ENCODE measurements around the gene IL11. TPM values are rescaled to one million over a fixed set of nuclear protein-coding genes. Genes with fewer than 3 reads are reported as not detected.

Gene IL11
- total RNA-seq, 1 donor from 2014 or later, result not detected

DNA sequence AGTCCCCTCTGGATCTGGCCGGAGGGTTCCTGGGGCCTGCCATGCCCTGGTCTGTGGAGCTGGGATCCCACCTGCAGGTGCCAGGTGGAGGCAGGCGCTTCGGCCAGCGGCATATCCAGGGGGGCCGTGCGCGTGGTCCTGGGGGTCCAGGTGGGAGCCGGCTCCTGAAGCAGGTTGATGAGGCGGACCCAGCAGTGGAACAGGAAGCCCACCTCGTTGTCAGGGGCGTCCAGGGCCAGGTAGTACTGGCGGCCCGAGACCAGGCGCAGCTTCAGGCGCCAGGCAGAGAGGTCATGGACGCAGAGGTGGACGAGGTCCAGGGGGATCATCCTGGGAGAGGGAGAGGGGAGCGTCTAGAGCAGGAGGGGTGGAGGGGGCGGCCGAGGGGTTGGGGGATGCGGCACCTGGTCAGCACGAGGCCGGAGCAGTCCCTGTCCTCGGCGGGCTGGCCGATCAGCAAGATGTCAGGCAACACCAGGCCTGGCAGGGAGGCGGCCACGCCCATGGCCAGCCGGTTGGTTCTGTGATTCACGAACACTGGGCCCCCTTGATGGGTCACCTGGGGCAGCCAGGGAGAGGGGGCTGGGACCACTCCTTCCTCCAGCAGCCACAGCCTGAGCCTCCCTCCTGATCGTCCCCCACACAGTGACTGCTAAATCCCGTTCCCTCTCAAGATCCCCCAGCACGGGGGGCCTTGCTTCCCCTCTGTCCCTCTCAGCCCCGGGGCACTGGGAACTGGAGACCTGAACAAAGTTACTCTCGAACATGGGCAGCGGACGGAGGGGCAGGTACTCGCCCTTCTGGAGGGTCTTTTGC lies 7.9 kb downstream of the IL11 start:
- Histone ChIP-seq H3K9me3 (ENCODE audit: control insufficient read depth in 3 of 3, low read length in 3 of 3) (no peaks in the 10 kb centered on the region), H3K9ac (ENCODE audit: low read depth in 1 of 3, low read length in 3 of 3) (no peak overlapping the region), H3K4me3 (ENCODE audit: low read length in 3 of 3) (no peak overlapping the region), H3K4me1 (ENCODE audit: control insufficient read depth in 3 of 3, insufficient read depth in 3 of 3, low read length in 3 of 3) (no peaks in the 10 kb centered on the region), H3K27me3 (ENCODE audit: control insufficient read depth in 3 of 3, insufficient read depth in 3 of 3, low read length in 3 of 3) (peaks cover 5 to 11% (median 7%) of the 10 kb centered on the region in 3 donors), H3K27ac (ENCODE audit: low read depth, low read length) (no peak overlapping the region), H3K36me3 (ENCODE audit: control insufficient read depth in 3 of 3, insufficient read depth in 3 of 3, low read length in 3 of 3) (no peaks in the 10 kb centered on the region)

DNA sequence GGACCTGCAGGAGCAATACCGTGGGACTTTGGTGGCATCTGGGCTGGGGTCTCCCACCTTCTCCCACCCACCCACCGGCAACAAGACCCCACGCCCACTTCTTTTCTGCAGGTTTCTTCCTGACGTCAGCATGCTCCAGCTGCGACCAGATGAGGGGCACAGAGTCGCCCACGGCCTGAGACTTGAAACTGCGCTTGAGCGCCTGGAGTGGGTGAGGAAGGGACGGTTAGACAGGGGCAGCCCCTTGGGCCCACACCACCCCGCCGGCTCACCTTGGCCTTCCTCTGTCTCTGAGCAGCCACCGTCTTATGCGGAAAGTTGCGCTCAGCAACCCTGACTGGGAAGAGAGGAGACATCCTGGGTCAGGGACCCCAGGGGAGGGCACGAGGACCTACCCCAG lies 9.4 kb downstream of the IL11 start:
- Histone ChIP-seq H3K4me1 (ENCODE audit: control insufficient read depth in 3 of 3, insufficient read depth in 3 of 3, low read length in 3 of 3) (no peaks in the 10 kb centered on the region), H3K9me3 (ENCODE audit: control insufficient read depth in 3 of 3, low read length in 3 of 3) (no peaks in the 10 kb centered on the region), H3K36me3 (ENCODE audit: control insufficient read depth in 3 of 3, insufficient read depth in 3 of 3, low read length in 3 of 3) (no peaks in the 10 kb centered on the region), H3K9ac (ENCODE audit: low read depth in 1 of 3, low read length in 3 of 3) (no peak overlapping the region), H3K27ac (ENCODE audit: low read depth, low read length) (no peak overlapping the region), H3K4me3 (ENCODE audit: low read length in 3 of 3) (no peak overlapping the region), H3K27me3 (ENCODE audit: control insufficient read depth in 3 of 3, insufficient read depth in 3 of 3, low read length in 3 of 3) (peaks cover 11 to 12% (median 12%) of the 10 kb centered on the region in 3 donors)

DNA sequence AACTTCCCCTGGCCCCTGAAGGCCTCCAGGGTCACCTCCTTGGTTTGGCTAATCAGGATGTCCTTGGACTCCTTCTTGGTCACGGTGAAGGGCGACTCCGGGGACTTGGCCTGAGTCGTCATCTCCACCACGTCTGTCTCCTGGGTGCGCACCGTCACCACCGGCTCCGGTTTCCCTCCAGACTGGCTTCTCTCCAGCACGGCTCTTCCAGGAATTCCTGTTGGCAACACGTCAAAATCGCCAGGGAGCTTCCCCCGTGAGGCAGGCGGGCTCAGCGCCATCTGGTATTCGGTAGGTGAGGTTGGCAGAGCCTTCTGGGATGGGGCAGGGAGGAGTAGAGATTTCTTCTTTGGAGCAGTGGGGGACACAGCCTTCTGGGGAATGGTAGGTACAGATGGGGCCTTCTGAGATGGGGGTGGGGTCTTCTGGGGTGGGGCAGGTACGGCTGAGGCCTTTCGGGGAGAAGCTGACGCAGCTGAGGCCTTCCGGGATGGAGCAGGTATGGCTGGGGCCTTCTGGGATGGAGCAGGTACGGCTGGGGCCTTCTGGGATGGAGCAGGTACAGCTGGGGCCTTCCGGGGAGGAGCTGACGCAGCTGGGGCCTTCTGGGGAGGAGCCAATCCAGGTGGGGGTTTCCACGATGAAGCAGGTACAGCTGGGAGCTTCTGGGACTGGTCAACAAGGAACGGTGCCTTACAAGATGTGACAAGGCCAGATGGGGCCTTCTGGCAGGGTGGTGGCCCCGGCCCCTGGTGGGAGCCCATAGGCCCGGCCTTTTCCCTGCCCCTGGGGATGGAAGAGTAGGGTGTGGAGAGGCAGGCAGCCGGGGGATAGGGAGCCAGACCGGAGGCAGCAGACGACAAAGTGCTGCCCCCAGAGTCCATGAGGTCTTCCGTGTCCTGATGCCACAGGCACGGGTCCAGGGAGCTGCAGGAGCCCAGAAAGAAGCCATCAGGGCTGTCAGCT lies 11.0 kb downstream of the IL11 start:
- no peaks in the 10 kb centered on the region for H3K9me3 ChIP-seq (ENCODE audit: control insufficient read depth in 3 of 3, low read length in 3 of 3)
- H3K27me3 ChIP-seq (ENCODE audit: control insufficient read depth in 3 of 3, insufficient read depth in 3 of 3, low read length in 3 of 3), result peaks cover 17 to 21% (median 18%) of the 10 kb centered on the region in 3 donors
- H3K27ac ChIP-seq (ENCODE audit: low read depth, low read length), result no peak overlapping the region
- no peaks in the 10 kb centered on the region for H3K4me1 ChIP-seq (ENCODE audit: control insufficient read depth in 3 of 3, insufficient read depth in 3 of 3, low read length in 3 of 3)
- H3K9ac ChIP-seq (ENCODE audit: low read depth in 1 of 3, low read length in 3 of 3), result no peak overlapping the region
- H3K36me3 ChIP-seq (ENCODE audit: control insufficient read depth in 3 of 3, insufficient read depth in 3 of 3, low read length in 3 of 3), result no peaks in the 10 kb centered on the region
- H3K4me3 ChIP-seq (ENCODE audit: low read length in 3 of 3), result no peak overlapping the region

DNA sequence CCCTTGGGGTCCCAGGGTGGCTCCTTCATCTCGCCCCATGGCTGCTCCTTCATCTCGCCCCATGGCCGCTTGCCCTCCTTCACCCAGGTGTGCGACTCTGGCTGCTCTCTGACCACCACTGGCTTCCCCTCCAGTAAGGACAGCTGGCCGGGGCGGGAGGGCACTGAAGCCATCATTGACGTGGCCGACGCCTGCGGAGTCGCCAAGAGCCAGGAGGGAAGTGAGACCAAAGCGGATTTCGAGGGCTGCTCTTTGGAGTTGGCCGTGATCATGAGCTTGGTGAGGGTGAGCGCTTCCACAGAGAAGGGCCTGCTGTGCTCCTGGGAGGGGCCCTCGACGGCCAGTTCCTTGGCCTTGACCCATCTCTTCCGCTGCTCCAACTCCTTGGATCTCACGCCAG lies 11.8 kb downstream of the IL11 start:
- Histone ChIP-seq H3K27me3 (ENCODE audit: control insufficient read depth in 3 of 3, insufficient read depth in 3 of 3, low read length in 3 of 3) (peaks cover 22 to 24% (median 24%) of the 10 kb centered on the region in 3 donors), H3K9ac (ENCODE audit: low read depth in 1 of 3, low read length in 3 of 3) (no peak overlapping the region), H3K27ac (ENCODE audit: low read depth, low read length) (no peak overlapping the region), H3K4me3 (ENCODE audit: low read length in 3 of 3) (no peak overlapping the region), H3K36me3 (ENCODE audit: control insufficient read depth in 3 of 3, insufficient read depth in 3 of 3, low read length in 3 of 3) (no peaks in the 10 kb centered on the region), H3K4me1 (ENCODE audit: control insufficient read depth in 3 of 3, insufficient read depth in 3 of 3, low read length in 3 of 3) (peaks cover 3 to 5% (median 4%) of the 10 kb centered on the region in 3 donors), H3K9me3 (ENCODE audit: control insufficient read depth in 3 of 3, low read length in 3 of 3) (no peaks in the 10 kb centered on the region)

DNA sequence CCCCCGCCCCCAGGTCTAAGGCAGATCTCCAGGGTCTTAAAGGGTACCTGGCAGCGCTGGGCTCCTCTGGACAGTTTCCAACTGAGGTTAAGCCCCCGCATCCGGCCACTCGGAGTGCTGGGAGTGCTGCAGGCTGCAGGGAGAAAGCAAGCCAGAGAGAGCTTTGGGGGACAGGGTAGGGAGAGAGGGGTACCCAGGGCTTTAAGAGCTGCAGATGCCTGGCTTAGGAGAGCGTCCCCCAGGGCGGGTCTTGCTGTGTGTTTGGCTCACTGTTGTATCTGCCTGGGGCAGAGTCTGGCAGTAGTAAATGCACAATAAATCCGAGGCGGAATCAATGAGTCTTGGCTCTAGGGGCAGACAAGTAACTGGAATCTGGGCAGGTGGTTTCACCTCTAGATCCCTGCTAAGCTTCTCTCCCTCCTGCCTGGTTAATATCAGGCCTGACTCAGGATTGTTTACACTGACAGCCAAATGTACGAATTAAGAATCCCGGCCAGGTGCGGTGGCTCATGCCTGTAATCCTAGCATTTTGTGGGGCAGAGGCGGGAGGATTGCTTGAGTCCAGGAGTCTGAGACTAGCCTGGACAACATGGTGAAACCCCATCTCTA lies 14.9 kb downstream of the IL11 start:
- no peak overlapping the region for H3K9ac ChIP-seq (ENCODE audit: low read depth in 1 of 3, low read length in 3 of 3)
- no peak overlapping the region for H3K27ac ChIP-seq (ENCODE audit: low read depth, low read length)
- peaks cover 8 to 10% (median 10%) of the 10 kb centered on the region in 3 donors for H3K4me1 ChIP-seq (ENCODE audit: control insufficient read depth in 3 of 3, insufficient read depth in 3 of 3, low read length in 3 of 3)
- peaks cover 52 to 54% (median 53%) of the 10 kb centered on the region in 3 donors for H3K27me3 ChIP-seq (ENCODE audit: control insufficient read depth in 3 of 3, insufficient read depth in 3 of 3, low read length in 3 of 3)
- no peaks in the 10 kb centered on the region for H3K9me3 ChIP-seq (ENCODE audit: control insufficient read depth in 3 of 3, low read length in 3 of 3)
- H3K4me3 ChIP-seq (ENCODE audit: low read length in 3 of 3), result no peak overlapping the region
- no peaks in the 10 kb centered on the region for H3K36me3 ChIP-seq (ENCODE audit: control insufficient read depth in 3 of 3, insufficient read depth in 3 of 3, low read length in 3 of 3)

DNA sequence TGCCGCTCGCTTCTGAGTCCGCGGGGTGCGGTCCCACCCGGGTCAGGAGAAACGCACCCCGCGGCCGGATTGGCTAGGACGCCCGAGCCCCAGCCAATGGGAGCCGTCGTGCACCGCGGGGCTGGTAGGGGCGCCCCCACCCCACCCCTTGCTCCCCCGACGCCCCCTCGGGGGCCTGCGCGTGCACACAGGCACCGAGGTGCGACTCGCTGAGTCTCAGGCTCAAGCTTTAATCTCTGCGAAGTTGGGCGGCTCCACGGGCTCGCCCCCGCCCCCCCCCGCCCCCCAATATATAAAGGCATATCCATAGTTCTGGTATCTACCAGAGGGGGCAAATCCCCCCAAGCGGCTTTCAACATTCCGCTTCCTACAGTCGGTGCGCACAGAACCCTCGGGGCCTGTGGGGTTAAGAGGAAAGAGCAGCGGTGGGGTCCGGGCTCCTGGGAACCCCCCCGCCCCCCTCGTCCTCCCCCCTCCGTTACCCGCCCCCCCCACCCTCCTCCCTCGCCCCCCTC lies 15.5 kb downstream of the IL11 start, which contains the start of gene COX6B2:
Gene COX6B2, minus strand, starts transcription at position 22 of the 515 bp plus-strand sequence. CDS start 198 bp downstream, outside the sequence.
- Histone ChIP-seq H3K36me3 (ENCODE audit: control insufficient read depth in 3 of 3, insufficient read depth in 3 of 3, low read length in 3 of 3) (no peaks in the 10 kb centered on the region), H3K9me3 (ENCODE audit: control insufficient read depth in 3 of 3, low read length in 3 of 3) (no peaks in the 10 kb centered on the region), H3K4me3 (ENCODE audit: low read length in 3 of 3) (peak within 1 kb of the TSS; percentile 30 to 60 (median 45)), H3K27me3 (ENCODE audit: control insufficient read depth in 3 of 3, insufficient read depth in 3 of 3, low read length in 3 of 3) (peaks cover 52 to 56% (median 55%) of the 10 kb centered on the region in 3 donors), H3K4me1 (ENCODE audit: control insufficient read depth in 3 of 3, insufficient read depth in 3 of 3, low read length in 3 of 3) (peaks cover 8 to 10% (median 10%) of the 10 kb centered on the region in 3 donors), H3K9ac (ENCODE audit: low read depth in 1 of 3, low read length in 3 of 3) (no peak within 1 kb of the TSS), H3K27ac (ENCODE audit: low read depth, low read length) (no peak within 1 kb of the TSS)

DNA sequence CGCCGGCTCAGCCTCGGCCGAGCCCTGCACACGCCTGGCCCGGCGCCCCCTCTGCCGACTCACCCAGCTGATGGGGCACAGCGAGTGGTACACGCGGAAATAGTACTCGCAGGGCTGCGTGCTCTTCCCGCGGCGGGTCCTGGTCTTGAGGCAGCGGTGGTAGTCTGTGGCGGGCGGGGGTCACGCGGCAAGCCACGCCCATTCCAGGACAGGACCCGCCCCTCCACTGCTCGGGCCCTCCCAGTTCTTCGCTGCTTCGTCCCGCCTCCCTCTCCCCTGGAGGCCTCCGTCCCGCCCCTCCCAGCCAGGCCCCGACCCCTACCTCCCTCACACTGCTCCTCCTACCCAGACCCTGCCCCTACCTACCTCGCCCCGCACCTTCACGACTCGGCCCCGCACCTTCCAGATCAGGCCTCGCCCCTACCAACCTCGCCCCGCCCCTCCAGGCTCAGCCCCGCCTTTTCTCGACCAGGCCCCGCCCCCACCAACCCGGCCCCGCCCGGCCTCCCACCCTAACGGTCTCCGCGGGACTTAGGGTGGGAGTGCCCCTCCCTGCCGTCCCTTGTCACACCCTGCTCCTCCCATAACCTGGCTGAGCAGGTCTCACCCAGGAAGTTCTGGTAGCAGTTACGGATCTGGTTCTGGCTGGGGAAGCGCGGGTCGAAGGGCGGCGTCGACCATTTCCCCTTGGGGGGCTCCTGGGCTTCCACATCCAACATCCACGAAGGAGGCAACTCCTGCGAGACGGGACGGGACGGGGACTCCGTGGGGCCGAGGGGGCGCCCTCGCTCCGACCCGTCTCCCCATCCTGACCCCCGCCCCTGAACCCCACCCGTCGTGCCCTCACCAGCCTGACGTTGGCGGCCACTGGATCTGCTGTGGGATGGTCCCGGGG lies 16.2 kb downstream of the IL11 start:
- Histone ChIP-seq H3K9me3 (ENCODE audit: control insufficient read depth in 3 of 3, low read length in 3 of 3) (no peaks in the 10 kb centered on the region), H3K27ac (ENCODE audit: low read depth, low read length) (no peak overlapping the region), H3K27me3 (ENCODE audit: control insufficient read depth in 3 of 3, insufficient read depth in 3 of 3, low read length in 3 of 3) (peaks cover 52 to 56% (median 55%) of the 10 kb centered on the region in 3 donors), H3K4me3 (ENCODE audit: low read length in 3 of 3) (peak overlapping the region; percentile 30 to 60 (median 45)), H3K36me3 (ENCODE audit: control insufficient read depth in 3 of 3, insufficient read depth in 3 of 3, low read length in 3 of 3) (no peaks in the 10 kb centered on the region), H3K9ac (ENCODE audit: low read depth in 1 of 3, low read length in 3 of 3) (no peak overlapping the region), H3K4me1 (ENCODE audit: control insufficient read depth in 3 of 3, insufficient read depth in 3 of 3, low read length in 3 of 3) (peaks cover 8 to 10% (median 10%) of the 10 kb centered on the region in 3 donors)

DNA sequence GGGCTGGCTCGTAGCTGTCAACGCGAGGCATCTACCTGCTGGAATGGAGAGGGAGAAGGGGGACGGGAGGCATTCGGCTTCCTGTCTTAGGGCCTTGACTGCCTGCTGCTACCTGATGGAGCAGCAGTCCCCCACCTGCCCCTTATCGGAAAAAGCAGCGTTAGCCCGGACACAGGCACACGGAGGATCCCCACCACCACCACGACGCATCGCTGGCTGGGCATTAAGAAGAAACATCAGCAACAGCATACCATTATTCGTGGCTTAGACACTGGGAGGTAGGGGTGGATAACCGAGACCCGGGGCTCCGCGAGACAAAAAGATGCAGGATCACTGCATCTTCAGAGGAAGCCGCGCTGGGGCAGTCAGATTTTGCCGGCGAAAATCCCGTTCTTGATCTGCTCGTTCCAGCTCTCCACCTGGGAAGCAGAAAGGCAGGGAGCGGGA lies 16.9 kb downstream of the IL11 start:
- Histone ChIP-seq H3K9me3 (ENCODE audit: control insufficient read depth in 3 of 3, low read length in 3 of 3) (no peaks in the 10 kb centered on the region), H3K27me3 (ENCODE audit: control insufficient read depth in 3 of 3, insufficient read depth in 3 of 3, low read length in 3 of 3) (peaks cover 52 to 55% (median 53%) of the 10 kb centered on the region in 3 donors), H3K4me3 (ENCODE audit: low read length in 3 of 3) (peak overlapping the region; percentile 30 to 60 (median 45)), H3K9ac (ENCODE audit: low read depth in 1 of 3, low read length in 3 of 3) (no peak overlapping the region), H3K4me1 (ENCODE audit: control insufficient read depth in 3 of 3, insufficient read depth in 3 of 3, low read length in 3 of 3) (peaks cover 8 to 10% (median 10%) of the 10 kb centered on the region in 3 donors), H3K36me3 (ENCODE audit: control insufficient read depth in 3 of 3, insufficient read depth in 3 of 3, low read length in 3 of 3) (no peaks in the 10 kb centered on the region), H3K27ac (ENCODE audit: low read depth, low read length) (no peak overlapping the region)
